GM23248 (cell line): ENCODE data around the gene CLGN.

Experiments used
- EZH2 ChIP-seq: fragments of 200-600 bp; sonication (generic); IDR thresholded peaks from 2 replicates; pipeline ENCODE4 v1.6.1; 2018; ENCODE audit warnings: antibody characterized with exemption, mild to moderate bottlenecking; ENCODE audit not compliant: insufficient read depth, poor library complexity, severe bottlenecking
- EZH2phosphoT487 ChIP-seq: fragments of 200-600 bp; sonication (generic); IDR thresholded peaks from 2 replicates; pipeline ENCODE4 v1.6.1; 2018; ENCODE audit warnings: antibody characterized with exemption, moderate library complexity, mild to moderate bottlenecking, low read depth; ENCODE audit not compliant: insufficient read depth

- no peak for TF ChIP-seq EZH2phosphoT487
- TF ChIP-seq EZH2 = no peak
Measured at GRCh38 chr4:140343303-140343702, 84.1 kb downstream of the CLGN start.
